Measurements from ENCODE around the gene TRIM40. TPM values are rescaled to one million over a fixed set of nuclear protein-coding genes. Genes with fewer than 3 reads are reported as not detected.

TRIM40 gene
- total and polyA plus RNA-seq, 5 experiments from 2014 or later: not detected

DNA sequence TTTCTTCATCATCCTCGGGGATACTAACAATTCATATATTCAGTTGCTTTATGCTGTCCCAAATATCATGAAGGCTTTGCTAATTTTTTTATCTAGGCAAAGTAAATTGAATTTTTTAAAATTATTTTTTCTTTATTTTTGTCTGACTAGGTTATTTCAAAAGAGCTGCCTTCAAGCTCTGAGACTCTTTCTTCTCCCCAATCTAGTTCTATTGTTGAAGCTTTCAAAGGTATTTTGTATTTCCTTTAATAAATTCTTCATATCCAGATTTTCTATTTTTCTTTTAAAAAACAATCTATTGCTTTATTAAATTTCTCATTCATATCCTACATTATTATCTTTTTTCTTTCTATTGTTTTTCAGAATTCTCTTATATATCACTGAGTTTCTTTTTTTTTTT lies 44.2 kb downstream of the TRIM40 start:
- ATAC-seq (no peak), DNase-seq (no peak)
- Mint-ChIP-seq H3K27me3 (peaks cover 24 to 47% (median 30%) of the 10 kb centered on the region in 5 donors), H3K4me1 (peaks cover 0 to 3% (median 0%) of the 10 kb centered on the region in 4 donors), H3K9me3 (peaks cover 0 to 15% (median 9%) of the 10 kb centered on the region in 9 donors), H3K36me3 (peaks cover 7 to 9% (median 8%) of the 10 kb centered on the region in 3 donors), H3K4me3 (no peak overlapping the region), H3K27ac (peak overlapping the region in 1 of 10 donors; percentile 25)
- POLR2A ChIA-PET: no interaction called here

DNA sequence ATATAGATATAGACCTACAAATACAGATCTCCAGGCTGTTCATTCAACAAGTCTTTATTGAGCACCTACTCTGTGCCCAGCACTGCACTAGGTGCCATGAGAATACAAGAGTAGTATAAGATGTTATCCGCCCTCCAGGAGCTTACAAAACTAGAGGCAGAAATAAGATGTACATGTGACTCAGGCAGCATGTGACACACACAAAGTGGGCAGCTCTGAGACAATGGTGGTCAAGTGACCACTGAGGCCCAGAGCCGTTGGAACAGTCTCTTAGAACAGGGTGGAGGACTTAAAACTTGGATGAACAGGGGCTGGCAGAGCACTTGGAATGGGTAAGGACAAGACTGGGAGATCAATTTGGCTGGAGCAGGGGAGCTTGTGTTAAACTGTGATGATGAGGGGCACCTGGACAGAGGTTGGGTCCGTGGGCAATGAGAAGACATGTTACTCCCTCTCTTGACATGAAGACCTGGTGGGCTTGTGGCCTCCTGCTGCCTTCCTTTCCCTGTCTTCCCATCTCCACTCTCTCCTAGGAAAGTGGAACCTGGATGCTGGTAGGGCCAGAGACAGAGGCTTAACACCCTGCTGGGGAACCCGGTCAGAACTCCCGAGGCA lies 48.6 kb downstream of the TRIM40 start:
- peaks cover 6 to 45% (median 21%) of the 10 kb centered on the region in 3 donors for H3K36me3 Mint-ChIP-seq
- ATAC-seq (no peak), DNase-seq (no peak)
- POLR2A ChIA-PET: no interaction called here
- no peak overlapping the region for H3K4me3 Mint-ChIP-seq
- peak overlapping the region in 8 of 10 donors; percentile 6 to 85 (median 54) for H3K27ac Mint-ChIP-seq
- H3K9me3 Mint-ChIP-seq: peaks cover 0 to 8% (median 4%) of the 10 kb centered on the region in 9 donors
- H3K4me1 Mint-ChIP-seq: peaks cover 0 to 7% (median 0%) of the 10 kb centered on the region in 4 donors
- H3K27me3 Mint-ChIP-seq: peaks cover under 1 to 4% (median 4%) of the 10 kb centered on the region in 5 donors

DNA sequence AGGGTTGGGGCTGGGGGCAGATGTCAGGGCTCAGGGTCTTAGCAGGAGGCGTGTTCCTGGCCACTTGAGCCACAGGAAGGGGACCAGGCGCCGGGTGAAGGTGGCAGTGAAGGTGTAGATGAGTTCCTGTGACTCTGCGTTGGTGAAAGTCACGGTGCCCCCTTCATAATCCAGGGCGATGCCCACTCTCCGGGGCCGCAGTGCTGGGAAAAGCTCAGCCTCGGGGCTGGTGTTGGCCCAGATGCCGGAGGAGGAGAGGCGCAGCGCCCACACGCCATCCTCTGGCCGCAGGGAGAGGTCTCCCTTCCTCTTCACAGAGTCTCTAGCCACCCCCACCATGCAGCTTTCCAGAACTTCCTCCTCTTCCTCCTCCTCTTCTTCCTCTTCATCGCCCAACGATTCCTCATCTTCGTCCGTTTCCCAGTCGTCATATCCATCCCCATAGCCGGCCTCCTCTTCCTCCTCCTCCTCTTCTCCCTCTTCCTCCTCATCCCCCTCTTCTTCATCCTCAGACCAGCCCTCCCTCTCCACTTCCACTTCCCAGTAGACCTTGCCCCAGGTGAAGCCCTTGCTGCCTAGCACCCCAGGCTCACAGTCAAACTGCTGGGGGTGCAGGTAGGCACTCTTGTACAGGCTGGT lies 50.0 kb downstream of the TRIM40 start:
- peaks cover 0 to 2% (median 0%) of the 10 kb centered on the region in 9 donors for H3K9me3 Mint-ChIP-seq
- DNase-seq (no peak), ATAC-seq (no peak)
- peak overlapping the region in 2 of 10 donors; percentile 40 to 74 for H3K27ac Mint-ChIP-seq
- no peak overlapping the region for H3K4me3 Mint-ChIP-seq
- POLR2A ChIA-PET: interaction anchor here (1.5 kb wide), 1 partner anchor 19 kb away, joined by 4 read pairs; no protein-coding TSS in a partner anchor
- peaks cover 9 to 60% (median 22%) of the 10 kb centered on the region in 3 donors for H3K36me3 Mint-ChIP-seq
- no peaks in the 10 kb centered on the region for H3K27me3 Mint-ChIP-seq
- peaks cover 0 to 5% (median 0%) of the 10 kb centered on the region in 4 donors for H3K4me1 Mint-ChIP-seq

DNA sequence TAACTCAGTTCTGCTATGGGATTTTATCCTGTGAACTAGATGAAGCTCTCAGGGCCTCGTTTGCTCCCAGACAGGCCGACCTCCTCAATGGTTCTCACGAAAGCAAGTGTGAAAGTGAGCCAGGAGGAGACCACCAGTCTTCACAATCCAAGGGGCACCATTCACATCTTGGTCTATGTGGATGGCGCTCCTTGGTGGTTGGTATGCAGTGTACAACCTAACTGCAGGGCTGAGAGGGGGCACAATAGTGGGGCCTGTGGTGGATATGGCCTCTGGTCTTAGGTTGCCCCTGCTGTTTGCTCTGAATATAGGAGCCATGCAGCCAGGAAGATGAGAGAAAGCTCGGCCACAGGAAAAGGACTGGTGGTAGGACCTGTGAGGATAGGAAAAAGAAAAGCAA lies 52.6 kb downstream of the TRIM40 start:
- POLR2A ChIA-PET: no interaction called here
- no peak overlapping the region for H3K4me3 Mint-ChIP-seq
- H3K27me3 Mint-ChIP-seq: no peaks in the 10 kb centered on the region
- peaks cover 0 to 4% (median 0%) of the 10 kb centered on the region in 4 donors for H3K4me1 Mint-ChIP-seq
- ATAC-seq (no peak), DNase-seq (no peak)
- H3K36me3 Mint-ChIP-seq: peaks cover 9 to 79% (median 22%) of the 10 kb centered on the region in 3 donors
- H3K27ac Mint-ChIP-seq: peak overlapping the region in 3 of 10 donors; percentile 1 to 71 (median 36)
- no peaks in the 10 kb centered on the region for H3K9me3 Mint-ChIP-seq

DNA sequence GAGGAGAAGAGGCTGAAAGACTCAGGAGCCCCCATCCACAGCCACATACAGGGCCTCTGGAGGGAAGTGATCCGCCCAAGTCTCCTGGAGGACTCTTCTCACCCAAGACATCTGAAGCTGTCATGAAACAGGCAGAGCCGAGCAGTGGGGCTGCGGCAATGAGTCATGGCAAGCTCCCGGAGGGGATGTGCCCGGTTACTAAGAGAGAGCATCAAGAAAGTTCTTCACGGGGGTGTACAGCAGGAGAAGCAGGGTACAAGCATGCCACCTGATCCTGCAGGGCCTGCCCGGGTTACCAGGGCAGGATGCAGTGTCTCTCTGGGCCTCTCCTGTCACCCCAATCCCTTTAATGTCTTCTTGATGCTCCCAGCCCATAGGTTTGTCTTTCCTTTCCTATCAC lies 56.1 kb downstream of the TRIM40 start:
- no peak overlapping the region for H3K4me3 Mint-ChIP-seq
- no peaks in the 10 kb centered on the region for H3K9me3 Mint-ChIP-seq
- H3K27me3 Mint-ChIP-seq: no peaks in the 10 kb centered on the region
- POLR2A ChIA-PET: no interaction called here
- H3K27ac Mint-ChIP-seq: peak overlapping the region in 3 of 10 donors; percentile 8 to 51 (median 47)
- no peak for DNase-seq
- H3K36me3 Mint-ChIP-seq: peaks cover 9 to 86% (median 18%) of the 10 kb centered on the region in 3 donors
- H3K4me1 Mint-ChIP-seq: peaks cover 0 to 3% (median 2%) of the 10 kb centered on the region in 4 donors
- ATAC-seq: no peak

- POLR2A ChIA-PET: interaction anchor here (0.6 kb wide), 1 partner anchor 14 kb away, joined by 8 read pairs; no protein-coding TSS in a partner anchor
- H3K27ac Mint-ChIP-seq: peak overlapping the region in 5 of 10 donors; percentile 22 to 92 (median 52)
- no peak for DNase-seq
- no peak overlapping the region for H3K4me3 Mint-ChIP-seq
- H3K4me1 Mint-ChIP-seq: peaks cover 0 to 7% (median 4%) of the 10 kb centered on the region in 4 donors
- no peaks in the 10 kb centered on the region for H3K9me3 Mint-ChIP-seq
- H3K27me3 Mint-ChIP-seq: no peaks in the 10 kb centered on the region
- ATAC-seq: no peak
- peaks cover 2 to 86% (median 16%) of the 10 kb centered on the region in 3 donors for H3K36me3 Mint-ChIP-seq
Measured at GRCh38 chr6:30194797-30195690, 59.1 kb downstream of the TRIM40 start.

DNA sequence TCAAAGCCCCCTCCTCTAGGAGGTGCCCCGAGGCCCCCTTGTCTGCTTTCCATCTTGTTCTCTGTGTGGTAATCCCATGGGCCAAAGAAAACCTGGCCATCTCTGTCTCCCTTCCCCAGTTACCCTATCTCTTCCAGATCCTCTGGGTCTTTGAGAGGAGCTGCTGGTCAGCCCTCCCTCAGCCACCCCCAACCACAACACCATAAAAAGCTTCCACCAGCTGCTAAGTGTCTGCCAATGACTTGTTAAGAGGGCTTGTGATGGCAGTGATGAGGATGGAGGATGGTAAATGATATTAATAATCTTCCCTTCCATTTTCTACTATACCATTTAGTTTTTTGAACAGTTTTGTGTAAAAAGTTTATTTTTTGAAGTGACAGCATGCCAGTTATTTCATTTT lies 60.0 kb downstream of the TRIM40 start:
- no peak for DNase-seq
- Mint-ChIP-seq H3K27ac (peak overlapping the region in 4 of 10 donors; percentile 15 to 92 (median 45)), H3K4me3 (no peak overlapping the region), H3K4me1 (peaks cover 7 to 12% (median 10%) of the 10 kb centered on the region in 4 donors), H3K36me3 (peaks cover 0 to 86% (median 9%) of the 10 kb centered on the region in 3 donors), H3K27me3 (no peaks in the 10 kb centered on the region), H3K9me3 (no peaks in the 10 kb centered on the region)
- ATAC-seq: no peak
- POLR2A ChIA-PET: interaction anchor here (0.6 kb wide), 1 partner anchor 13 kb away, joined by 8 read pairs; no protein-coding TSS in a partner anchor

- H3K4me3 Mint-ChIP-seq: no peak overlapping the region
- H3K27me3 Mint-ChIP-seq: no peaks in the 10 kb centered on the region
- no peaks in the 10 kb centered on the region for H3K9me3 Mint-ChIP-seq
- peaks cover 11 to 15% (median 12%) of the 10 kb centered on the region in 4 donors for H3K4me1 Mint-ChIP-seq
- no peak for ATAC-seq
- POLR2A ChIA-PET: no interaction called here
- H3K36me3 Mint-ChIP-seq: peaks cover 0 to 86% (median 9%) of the 10 kb centered on the region in 3 donors
- no peak for DNase-seq
- peak overlapping the region in 2 of 10 donors; percentile 6 to 25 for H3K27ac Mint-ChIP-seq
Measured at GRCh38 chr6:30196376-30196775, 60.4 kb downstream of the TRIM40 start.

Other genes starting within 250 kb of the TRIM40 start
- 1,000 to 10,000 TPM; 2,087 to 2,115 TPM for gene HLA-A, start 193.6 kb upstream of the TRIM40 start, total RNA-seq
- gene HLA-A, start 193.6 kb upstream of the TRIM40 start, polyA plus RNA-seq: 1,000 to 10,000 TPM; 2,084 to 4,021 (median 2,635) TPM
- gene POLR1H, start 74.9 kb upstream of the TRIM40 start, total RNA-seq: 10 to 100 TPM; 35.9 to 38.5 TPM
- 100 to 1,000 TPM in 1 of 3 donors, 10 to 100 TPM in 2; 60.8 to 110 (median 93.5) TPM for gene POLR1H, start 74.9 kb upstream of the TRIM40 start, polyA plus RNA-seq
- 10 to 100 TPM; 56.6 to 58.1 TPM for gene PPP1R11, start 68.9 kb upstream of the TRIM40 start, total RNA-seq
- 100 to 1,000 TPM in 2 of 3 donors, 10 to 100 TPM in 1; 97.6 to 108 (median 101) TPM for gene PPP1R11, start 68.9 kb upstream of the TRIM40 start, polyA plus RNA-seq
- gene RNF39, start 60.4 kb upstream of the TRIM40 start, total RNA-seq: not detected
- under 1 TPM in 1 of 3 donors, not detected in 2; 0.10 TPM for gene RNF39, start 60.4 kb upstream of the TRIM40 start, polyA plus RNA-seq
- gene TRIM31, start 23.1 kb upstream of the TRIM40 start, total RNA-seq: not detected
- under 1 TPM in 1 of 3 donors, not detected in 2; 0.07 TPM for gene TRIM31, start 23.1 kb upstream of the TRIM40 start, polyA plus RNA-seq
- not detected for gene TRIM10, start 25.1 kb downstream of the TRIM40 start, total RNA-seq
- gene TRIM10, start 25.1 kb downstream of the TRIM40 start, polyA plus RNA-seq: not detected
- gene TRIM15, start 27.4 kb downstream of the TRIM40 start, total RNA-seq: not detected
- gene TRIM15, start 27.4 kb downstream of the TRIM40 start, polyA plus RNA-seq: not detected
- 10 to 100 TPM; 42.6 to 47.0 TPM for gene TRIM26, start 77.3 kb downstream of the TRIM40 start, total RNA-seq
- gene TRIM26, start 77.3 kb downstream of the TRIM40 start, polyA plus RNA-seq: 10 to 100 TPM; 22.7 to 42.9 (median 27.6) TPM
- gene TRIM39, start 190.8 kb downstream of the TRIM40 start, total RNA-seq: 10 to 100 TPM; 22.1 to 23.1 TPM
- gene TRIM39, start 190.8 kb downstream of the TRIM40 start, polyA plus RNA-seq: 10 to 100 TPM in 2 of 3 donors, 1 to 10 TPM in 1; 6.6 to 15.4 (median 12.7) TPM
- 10 to 100 TPM; 48.2 to 49.5 TPM for gene RPP21, start 209.0 kb downstream of the TRIM40 start, total RNA-seq
- gene RPP21, start 209.0 kb downstream of the TRIM40 start, polyA plus RNA-seq: 10 to 100 TPM; 61.1 to 92.4 (median 73.6) TPM